GM12878 (cell line): ENCODE measurements around the gene NCAPH2. TPM values are rescaled to one million over a fixed set of nuclear protein-coding genes. Genes with fewer than 3 reads are reported as not detected.
A peak's percentile ranks its signal among the peaks of the same experiment; 100 is the strongest.

Experiments
- ATAC-seq: fragments of 200-7000 bp; cut with Tn5 transposase; 3 replicates; pipeline ENCODE4 v1.9.1; 2020; ENCODE audit warnings: mild to moderate bottlenecking, moderate library complexity
- BruUV-seq: library from RNA; stranded (reverse); fragments of 400-500 nt; replicated peaks from 2 replicates; lab custom pipeline; 2021; lab: Mats Ljungman, UMichigan
- CTCF ChIA-PET: fragments of 300-600 bp; sonication (Branson Sonifier 250); formaldehyde crosslinking; extraction: SDS; loops from one replicate; lab custom pipeline; 2021; ENCODE audit warnings: inconsistent platforms; lab: Yijun Ruan, JAX
- POLR2A ChIA-PET: fragments of 350-600 bp; formaldehyde crosslinking; extraction: SDS; loops from one replicate; lab custom pipeline; 2021; ENCODE audit warnings: inconsistent platforms; lab: Charles Lee
- RAD21 ChIA-PET: fragments of 300-600 bp; sonication (Branson Sonifier 250); formaldehyde crosslinking; loops from one replicate; lab custom pipeline; 2023; ENCODE audit warnings: antibody characterized with exemption; ENCODE audit not compliant: unreplicated experiment; lab: Charles Lee
- SMC1A ChIA-PET: fragments of 300-600 bp; sonication (Branson Sonifier 250); formaldehyde crosslinking; loops from one replicate; lab custom pipeline; 2023; ENCODE audit not compliant: unreplicated experiment, uncharacterized antibody; lab: Charles Lee
- DNase-seq: peaks from one replicate; pipeline ENCODE4 v3.0.0-alpha.2; 2011; ENCODE audit warnings: low read depth, low spot score
- FAIRE-seq: peaks from 3 replicates; lab custom pipeline; 2011; peaks lifted over from hg19 to GRCh38; lab: Jason Lieb, UNC
- H2AFZ ChIP-seq: 2 replicates; pipeline ENCODE4 v1.6.0; 2011; ENCODE audit warnings: low read depth, low read length, control low read depth; ENCODE audit not compliant: control insufficient read depth
- H3K27ac ChIP-seq: 2 replicates; pipeline ENCODE4 v1.5.1; 2011; ENCODE audit warnings: control low read depth; ENCODE audit not compliant: control insufficient read depth, insufficient read depth
- H3K27me3 ChIP-seq, 2 experiments: replicated peaks in 1 of 2; 2 replicates each; pipeline versions ENCODE4 v1.6.0 to v1.6.1; 2011; ENCODE audit warnings: low read length in 1 of 2; ENCODE audit not compliant: control insufficient read depth in 2 of 2, insufficient read depth in 2 of 2
- H3K36me3 ChIP-seq, 2 experiments: 2 replicates each; pipeline ENCODE4 v1.5.1; 2011; ENCODE audit warnings: low read length in 1 of 2; ENCODE audit not compliant: control insufficient read depth in 2 of 2, insufficient read depth in 2 of 2
- H3K4me1 ChIP-seq: 2 replicates; pipeline ENCODE4 v1.6.1; 2011; ENCODE audit warnings: mild to moderate bottlenecking, low read length, moderate library complexity, mixed read lengths; ENCODE audit not compliant: control insufficient read depth, insufficient read depth
- H3K4me2 ChIP-seq: 2 replicates; pipeline ENCODE4 v1.6.0; 2011; ENCODE audit warnings: control low read depth; ENCODE audit not compliant: control insufficient read depth, insufficient read depth
- H3K4me3 ChIP-seq: fragments of 200-600 bp; sonication (generic); 2 replicates; pipeline ENCODE4 v1.5.1; 2016
- H3K79me2 ChIP-seq: 2 replicates; pipeline ENCODE4 v1.6.0; 2011; ENCODE audit warnings: low read length; ENCODE audit not compliant: control insufficient read depth, insufficient read depth
- H3K9ac ChIP-seq: 2 replicates; pipeline ENCODE4 v1.8.0; 2011; ENCODE audit warnings: low read length, control low read depth, mixed read lengths; ENCODE audit not compliant: control insufficient read depth, insufficient read depth
- H3K9me3 ChIP-seq: replicated peaks from 3 replicates; pipeline ENCODE4 v1.5.1; 2011; ENCODE audit warnings: mild to moderate bottlenecking, low read length; ENCODE audit not compliant: control insufficient read depth, insufficient read depth
- H4K20me1 ChIP-seq: 2 replicates; pipeline ENCODE4 v1.6.0; 2011; ENCODE audit not compliant: control insufficient read depth, insufficient read depth
- ASH2L ChIP-seq: fragments of 300-600, 200-600 bp; sonication (generic); IDR thresholded peaks from 2 replicates; pipeline ENCODE4 v1.6.1; 2017; ENCODE audit warnings: low read depth, mild to moderate bottlenecking, borderline replicate concordance
- CUX1 ChIP-seq: IDR thresholded peaks from 2 replicates; pipeline ENCODE4 v1.6.1; 2012; ENCODE audit warnings: improper control_type of control experiment, low read depth, low read length; ENCODE audit not compliant: insufficient replicate concordance
- DPF2 ChIP-seq: fragments of 450-650 bp; IDR thresholded peaks from 2 replicates; pipeline ENCODE4 v1.6.1; 2017; ENCODE audit warnings: mild to moderate bottlenecking
- IKZF1 ChIP-seq: fragments of 450-650 bp; conservative IDR thresholded peaks from 2 replicates; pipeline ENCODE4 v1.6.1; 2017; ENCODE audit warnings: antibody characterized with exemption, mild to moderate bottlenecking
- MYB ChIP-seq: fragments of 150-350 bp; IDR thresholded peaks from 2 replicates; pipeline ENCODE4 v1.6.1; 2014; ENCODE audit warnings: mild to moderate bottlenecking, low read depth, low read length, borderline replicate concordance
- NFXL1 ChIP-seq: fragments of 450-650 bp; IDR thresholded peaks from 2 replicates; pipeline ENCODE4 v1.6.1; 2017; ENCODE audit warnings: antibody characterized with exemption, mild to moderate bottlenecking, borderline replicate concordance
- NR2F1 ChIP-seq: fragments of 450-650 bp; conservative IDR thresholded peaks from 2 replicates; pipeline ENCODE4 v1.6.1; 2017; ENCODE audit warnings: mild to moderate bottlenecking
- POU2F2 ChIP-seq: IDR thresholded peaks from 3 replicates; pipeline ENCODE4 v1.6.1; 2011; ENCODE audit warnings: low read depth, mild to moderate bottlenecking, low read length, borderline replicate concordance
- RAD51 ChIP-seq: fragments of 450-650 bp; IDR thresholded peaks from 2 replicates; pipeline ENCODE4 v1.6.1; 2016; ENCODE audit warnings: moderate library complexity, mild to moderate bottlenecking, inconsistent platforms
- TARDBP ChIP-seq: IDR thresholded peaks from 2 replicates; pipeline ENCODE4 v1.6.1; 2016; ENCODE audit warnings: borderline replicate concordance
- TCF12 ChIP-seq: IDR thresholded peaks from 2 replicates; pipeline ENCODE4 v1.6.1; 2011; ENCODE audit warnings: low read depth, mild to moderate bottlenecking, low read length
- TCF3 ChIP-seq: IDR thresholded peaks from 2 replicates; pipeline ENCODE4 v1.6.1; 2012; ENCODE audit warnings: low read depth, mild to moderate bottlenecking, low read length, borderline replicate concordance; ENCODE audit not compliant: insufficient read depth
- WGBS: methylation state at CpG from one replicate; pipeline ENCODE4 v1.1.6; 2016; ENCODE audit warnings: low lambda C conversion rate; ENCODE audit not compliant: insufficient replicate concordance, insufficient coverage; ENCODE audit errors: missing lambda C conversion rate; 5-methylcytosine and 5-hydroxymethylcytosine counted together
- in situ Hi-C: fragments of 300-500 bp; cut with MboI; formaldehyde crosslinking; loops from 9 replicates; pipeline ENCODE4 v1.14.3; 2018; ENCODE audit warnings: mixed read lengths
- intact Hi-C: fragments of 100-400 bp; cut with micrococcal nuclease; formaldehyde crosslinking; loops from one replicate; pipeline ENCODE4 v1.14.2; 2022; ENCODE audit not compliant: unreplicated experiment
- polyA plus RNA-seq, 11 experiments: library from polyadenylated mRNA; depleted of rRNA in 4 of 11; unstranded in 6 of 11; stranded (reverse) in 5 of 11; fragments of >200 nt; fragmentation: Nextera tagmentation in 4 of 11; fragmentation: Illumina TruSeq in 1 of 11; extraction: Ambion mirVana in 4 of 11; extraction: Trizol in 1 of 11; gene quantifications; 1 replicate in 1 of 11; 2 replicates in 10 of 11; pipeline versions ENCODE4 v1.2.1 to v1.2.3, GENCODE V29; 2011 to 2016; ENCODE audit warnings: inconsistent platforms in 2 of 11, missing spikeins in 2 of 11, low read depth in 1 of 11
- total RNA-seq, 4 experiments: library from RNA; depleted of rRNA in 3 of 4; stranded (reverse); fragments of >200 nt in 3 of 4; fragmentation: Illumina TruSeq in 1 of 4; extraction: Trizol in 1 of 4; gene quantifications; 2 replicates each; pipeline versions ENCODE4 v1.2.1 to v1.2.3, GENCODE V29; 2013 to 2021

Gene NCAPH2
- total and polyA plus RNA-seq, 10 of the 15 experiments (the other 5 are each of a cell fraction or from before 2014, with no cell fraction given): 5.0 to 110 (median 59.9) TPM

DNA sequence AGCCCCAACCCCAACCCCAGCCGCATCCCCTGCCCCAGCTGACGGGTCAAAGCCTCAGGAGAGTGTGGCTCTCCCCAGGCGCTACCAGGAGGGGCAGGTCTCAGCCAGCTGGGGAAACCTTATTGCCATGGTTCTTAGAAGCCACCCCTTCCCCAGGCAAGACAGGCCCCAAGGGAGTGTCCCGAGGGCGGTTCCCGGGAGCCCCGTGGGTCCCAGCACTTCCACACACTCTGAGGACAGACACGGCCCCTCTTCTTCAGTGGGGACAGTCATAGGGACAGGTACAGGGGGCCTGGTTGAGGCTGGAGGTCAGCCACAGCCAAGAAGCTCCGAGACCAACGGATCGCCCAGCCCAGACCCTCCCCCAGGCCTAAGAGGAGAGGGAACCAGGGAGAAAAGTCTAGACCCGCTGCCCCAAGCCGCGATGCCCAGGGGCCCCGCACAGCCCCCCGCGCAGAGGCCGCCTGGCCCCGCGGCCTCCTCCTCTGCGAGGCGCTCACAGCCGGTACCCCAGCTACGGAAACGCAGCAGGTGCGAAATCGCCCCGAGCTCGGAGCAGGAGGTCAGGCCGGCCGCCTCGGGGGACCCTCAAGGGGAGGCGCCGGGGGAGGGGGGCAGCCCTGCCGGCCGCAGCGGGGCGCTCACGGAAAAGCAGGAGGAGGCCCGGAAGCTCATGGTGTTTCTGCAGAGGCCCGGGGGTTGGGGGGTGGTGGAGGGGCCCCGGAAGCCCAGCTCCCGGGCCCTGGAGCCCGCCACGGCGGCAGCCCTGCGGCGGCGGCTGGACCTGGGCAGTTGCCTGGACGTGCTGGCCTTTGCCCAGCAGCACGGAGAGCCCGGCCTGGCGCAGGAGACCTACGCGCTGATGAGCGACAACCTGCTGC is 40.3 kb downstream of the NCAPH2 start (continued):
- peak; percentile 34; the same call in 1 of the 2 replicates for TF ChIP-seq NR2F1

DNA sequence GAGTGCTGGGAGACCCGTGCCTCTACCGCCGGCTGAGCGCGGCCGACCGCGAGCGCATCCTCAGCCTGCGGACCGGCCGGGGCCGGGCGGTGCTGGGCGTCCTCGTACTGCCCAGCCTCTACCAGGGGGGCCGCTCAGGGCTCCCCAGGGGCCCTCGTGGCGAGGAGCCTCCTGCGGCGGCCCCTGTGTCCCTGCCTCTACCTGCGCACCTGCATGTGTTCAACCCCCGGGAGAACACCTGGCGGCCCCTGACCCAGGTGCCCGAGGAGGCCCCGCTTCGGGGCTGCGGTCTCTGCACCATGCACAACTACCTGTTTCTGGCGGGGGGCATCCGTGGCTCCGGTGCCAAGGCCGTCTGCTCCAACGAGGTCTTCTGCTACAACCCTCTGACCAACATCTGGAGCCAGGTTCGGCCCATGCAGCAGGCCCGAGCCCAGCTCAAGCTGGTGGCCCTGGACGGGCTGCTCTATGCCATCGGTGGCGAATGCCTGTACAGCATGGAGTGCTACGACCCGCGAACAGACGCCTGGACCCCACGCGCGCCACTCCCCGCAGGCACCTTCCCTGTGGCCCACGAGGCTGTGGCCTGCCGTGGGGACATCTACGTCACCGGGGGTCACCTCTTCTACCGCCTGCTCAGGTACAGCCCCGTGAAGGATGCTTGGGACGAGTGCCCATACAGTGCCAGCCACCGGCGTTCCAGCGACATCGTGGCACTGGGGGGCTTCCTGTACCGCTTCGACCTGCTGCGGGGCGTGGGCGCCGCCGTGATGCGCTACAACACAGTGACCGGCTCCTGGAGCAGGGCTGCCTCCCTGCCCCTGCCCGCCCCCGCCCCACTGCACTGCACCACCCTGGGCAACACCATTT is 41.1 kb downstream of the NCAPH2 start:
- ATAC-seq: no peak
- no peak for FAIRE-seq
- intact Hi-C loops: no loop called here

More for the DNA sequence above, 41.1 kb downstream of the NCAPH2 start:
- no peak for DNase-seq
- H3K27me3 ChIP-seq: peaks cover 0 to 1% of the 10 kb centered on the region in 2 experiments; a peak in 1 of 4 replicates
- TF ChIP-seq DPF2: 0 out of 2 replicates have a peak, but pooled peaks have one; percentile 23
- no peak for TF ChIP-seq TARDBP
- TF ChIP-seq ASH2L: no peak
- TF ChIP-seq TCF3: 0 out of 2 replicates have a peak, but pooled peaks have one; percentile 6
- TF ChIP-seq RAD51: no peak
- TF ChIP-seq CUX1: no peak
- TF ChIP-seq POU2F2: no peak
- 0 out of 2 replicates have a peak, but pooled peaks have one; percentile 9 for TF ChIP-seq TCF12
- no peak for TF ChIP-seq NFXL1
- TF ChIP-seq MYB: no peak
- peak; percentile 13 for TF ChIP-seq IKZF1
- TF ChIP-seq, all 136 proteins: peak for 4
- Histone ChIP-seq H3K9ac (peak overlapping the region; percentile 44; the same call in 1 of the 2 replicates), H3K4me1 (peaks cover 17% of the 10 kb centered on the region), H2AFZ (peak overlapping the region; percentile 68), H3K4me2 (peak overlapping the region; percentile 66), H3K9me3 (no peaks in the 10 kb centered on the region), H3K79me2 (no peaks in the 10 kb centered on the region), H4K20me1 (no peaks in the 10 kb centered on the region), H3K4me3 (peak overlapping the region; percentile 38; the same call in 1 of the 2 replicates), H3K27ac (no peak overlapping the region; the same call in 1 of the 2 replicates), H3K36me3 (no peaks in the 10 kb centered on the region)
- POLR2A ChIA-PET: interaction anchor here (2.0 to 2.5 kb wide), 5 partner anchors 11 to 72 kb away, joined by 8 to 15 read pairs (median 12); partner anchors contain the start of genes SCO2 and TYMP
- no TSS peak for BruUV-seq
- RAD21 ChIA-PET: interaction anchor here (0.7 to 2.1 kb wide), 7 partner anchors 10 to 305 kb away, joined by 3 to 16 read pairs (median 4); partner anchors contain the start of genes SCO2 and SYCE3
- CTCF ChIA-PET: interaction anchor here (1.0 to 2.2 kb wide), 4 partner anchors 14 to 73 kb away, joined by 3 to 7 read pairs (median 4); partner anchors contain the start of gene SCO2
- 62% methylated on average over 56 of the region's 68 CpGs for WGBS
- in situ Hi-C loops: no loop called here
- SMC1A ChIA-PET: interaction anchor here (1.4 to 2.4 kb wide), 4 partner anchors 11 to 71 kb away, joined by 4 to 14 read pairs (median 8); partner anchors contain the start of genes SCO2 and SYCE3
